WTC11 (cell line): Measurements from ENCODE around the gene DHX8. TPM values are rescaled to one million over a fixed set of nuclear protein-coding genes. Genes with fewer than 3 reads are reported as not detected.
A peak's percentile ranks its signal among the peaks of the same experiment; 100 is the strongest.

Experiments used
- ATAC-seq: fragments of 200-7000 bp; cut with Tn5 transposase; 2 replicates; pipeline ENCODE4 v1.10.0; 2021; ENCODE audit warnings: mild to moderate bottlenecking, moderate library complexity
- CTCF ChIA-PET: fragments of 300-600 bp; sonication (Branson Sonifier 250); formaldehyde crosslinking; loops from one replicate; lab custom pipeline; 2021; ENCODE audit warnings: antibody characterized with exemption; lab: Charles Lee
- POLR2A ChIA-PET: fragments of 350-600 bp; sonication (Branson Sonifier 250); formaldehyde crosslinking; loops from one replicate; lab custom pipeline; 2021; ENCODE audit warnings: antibody characterized with exemption; lab: Charles Lee
- DNase-seq: peaks from one replicate; pipeline ENCODE4 v3.0.0; 2021; ENCODE audit warnings: low spot score
- H3K27ac Mint-ChIP-seq: 2 replicates; pipeline ENCODE4 v1.8.0; 2021; ENCODE audit warnings: mixed read lengths
- H3K27me3 Mint-ChIP-seq: 2 replicates; pipeline ENCODE4 v1.8.0; 2021; ENCODE audit warnings: low read depth, mild to moderate bottlenecking, moderate library complexity, mixed read lengths
- H3K36me3 Mint-ChIP-seq: 2 replicates; pipeline ENCODE4 v1.8.0; 2021; ENCODE audit warnings: mixed read lengths
- H3K4me1 Mint-ChIP-seq: 2 replicates; pipeline ENCODE4 v1.8.0; 2022; ENCODE audit warnings: mixed read lengths
- H3K4me3 Mint-ChIP-seq: 2 replicates; pipeline ENCODE4 v1.8.0; 2021; ENCODE audit warnings: mild to moderate bottlenecking, moderate library complexity, mixed read lengths
- H3K9me3 Mint-ChIP-seq: 2 replicates; pipeline ENCODE4 v1.8.0; 2021; ENCODE audit warnings: mixed read lengths
- EMX1 ChIP-seq: fragments of 250-450 bp; sonication (Bioruptor Pico); IDR thresholded peaks from 2 replicates; pipeline ENCODE4 v1.8.0; 2021; ENCODE audit warnings: mild to moderate bottlenecking
- ESRRA ChIP-seq: sonication (generic); formaldehyde crosslinking; IDR thresholded peaks from 2 replicates; pipeline ENCODE4 v1.8.1; 2022; ENCODE audit warnings: mild to moderate bottlenecking, missing genetic modification reagents, borderline replicate concordance
- GABPB1 ChIP-seq: sonication (generic); formaldehyde crosslinking; IDR thresholded peaks from 2 replicates; pipeline ENCODE4 v1.8.1; 2023; ENCODE audit warnings: mild to moderate bottlenecking, missing genetic modification reagents
- MXD4 ChIP-seq: fragments of 250-450 bp; sonication (Bioruptor Pico); IDR thresholded peaks from 2 replicates; pipeline ENCODE4 v1.8.0; 2021; ENCODE audit warnings: mild to moderate bottlenecking, moderate library complexity, borderline replicate concordance
- MYBL2 ChIP-seq: sonication (generic); formaldehyde crosslinking; IDR thresholded peaks from 2 replicates; pipeline ENCODE4 v1.8.1; 2023; ENCODE audit warnings: mild to moderate bottlenecking, moderate library complexity, missing genetic modification reagents
- PRRX2 ChIP-seq: fragments of 250-450 bp; sonication (Bioruptor Pico); IDR thresholded peaks from 2 replicates; pipeline ENCODE4 v1.8.0; 2021; ENCODE audit warnings: mild to moderate bottlenecking
- ZNF263 ChIP-seq: sonication (generic); formaldehyde crosslinking; IDR thresholded peaks from 2 replicates; pipeline ENCODE4 v1.8.1; 2022; ENCODE audit warnings: low read depth, mild to moderate bottlenecking, moderate library complexity, missing genetic modification reagents
- ZNF396 ChIP-seq: fragments of 250-450 bp; sonication (Bioruptor Pico); IDR thresholded peaks from 2 replicates; pipeline ENCODE4 v1.8.0; 2021; ENCODE audit warnings: mild to moderate bottlenecking, moderate library complexity, borderline replicate concordance
- ZNF671 ChIP-seq: fragments of 250-450 bp; sonication (Bioruptor Pico); IDR thresholded peaks from 2 replicates; pipeline ENCODE4 v1.8.0; 2021; ENCODE audit warnings: mild to moderate bottlenecking
- total RNA-seq: library from RNA; stranded (reverse); gene quantifications from 3 replicates; pipeline ENCODE4 v1.2.3, GENCODE V29; 2021
- TF ChIP-seq, protein P1 (sequence below): sonication (generic); formaldehyde crosslinking; IDR thresholded peaks from 2 replicates; pipeline ENCODE4 v1.8.0; 2022; ENCODE audit warnings: mild to moderate bottlenecking, missing genetic modification reagents
- TF ChIP-seq, protein P2 (sequence below): fragments of 250-450 bp; sonication (Bioruptor Pico); IDR thresholded peaks from 2 replicates; pipeline ENCODE4 v1.8.0; 2021; ENCODE audit warnings: mild to moderate bottlenecking
- TF ChIP-seq, protein P3 (sequence below): sonication (generic); formaldehyde crosslinking; IDR thresholded peaks from 2 replicates; pipeline ENCODE4 v1.8.1; 2022; ENCODE audit warnings: mild to moderate bottlenecking, missing genetic modification reagents, moderate library complexity, borderline replicate concordance
- TF ChIP-seq, protein P4 (sequence below): sonication (generic); formaldehyde crosslinking; IDR thresholded peaks from 2 replicates; pipeline ENCODE4 v1.8.1; 2022; ENCODE audit warnings: low read depth, missing genetic modification reagents, borderline replicate concordance
- TF ChIP-seq, protein P5 (sequence below): fragments of 250-450 bp; sonication (Bioruptor Pico); IDR thresholded peaks from 2 replicates; pipeline ENCODE4 v1.9.0; 2021; ENCODE audit warnings: mild to moderate bottlenecking, borderline replicate concordance
- TF ChIP-seq, protein P6 (sequence below): sonication (generic); formaldehyde crosslinking; IDR thresholded peaks from 2 replicates; pipeline ENCODE4 v1.8.0; 2022; ENCODE audit warnings: mild to moderate bottlenecking, missing genetic modification reagents

Gene DHX8
- total RNA-seq, 1 experiment from 2014 or later = 58.5 TPM

DNA sequence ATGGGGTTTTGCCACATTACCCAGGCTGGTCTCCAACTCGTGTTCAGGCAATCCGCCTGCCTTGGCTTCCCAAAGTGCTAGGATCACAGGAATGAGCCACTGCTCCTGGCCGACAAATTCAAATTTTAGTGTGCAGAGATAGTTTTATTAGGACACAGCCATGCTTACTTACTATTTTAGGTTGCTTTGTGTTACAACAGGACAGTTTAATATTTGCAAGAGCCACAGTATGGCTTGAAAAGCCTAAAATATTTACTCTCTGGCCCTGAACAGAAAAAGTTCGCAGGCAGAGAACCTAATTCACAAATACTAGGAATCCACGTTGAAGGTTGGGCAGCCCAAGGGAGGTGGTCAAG is 75.0 kb downstream of the DHX8 start:
- peaks cover 52% of the 10 kb centered on the region for H3K4me1 Mint-ChIP-seq
- CTCF ChIA-PET = interaction anchor here (0.9 to 2.2 kb wide), 4 partner anchors 14 to 115 kb away, joined by 3 to 9 read pairs (median 5); no protein-coding TSS in a partner anchor
- no peak overlapping the region for H3K27ac Mint-ChIP-seq
- ATAC-seq (no peak), DNase-seq (no peak)
- POLR2A ChIA-PET = no interaction called here
- H3K27me3 Mint-ChIP-seq = peaks cover 5% of the 10 kb centered on the region
- no peaks in the 10 kb centered on the region for H3K36me3 Mint-ChIP-seq
- H3K4me3 Mint-ChIP-seq = no peak overlapping the region
- no peaks in the 10 kb centered on the region for H3K9me3 Mint-ChIP-seq
- TF ChIP-seq, protein P1, sequence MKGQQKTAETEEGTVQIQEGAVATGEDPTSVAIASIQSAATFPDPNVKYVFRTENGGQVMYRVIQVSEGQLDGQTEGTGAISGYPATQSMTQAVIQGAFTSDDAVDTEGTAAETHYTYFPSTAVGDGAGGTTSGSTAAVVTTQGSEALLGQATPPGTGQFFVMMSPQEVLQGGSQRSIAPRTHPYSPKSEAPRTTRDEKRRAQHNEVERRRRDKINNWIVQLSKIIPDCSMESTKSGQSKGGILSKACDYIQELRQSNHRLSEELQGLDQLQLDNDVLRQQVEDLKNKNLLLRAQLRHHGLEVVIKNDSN = no peak
- TF ChIP-seq, protein P2, sequence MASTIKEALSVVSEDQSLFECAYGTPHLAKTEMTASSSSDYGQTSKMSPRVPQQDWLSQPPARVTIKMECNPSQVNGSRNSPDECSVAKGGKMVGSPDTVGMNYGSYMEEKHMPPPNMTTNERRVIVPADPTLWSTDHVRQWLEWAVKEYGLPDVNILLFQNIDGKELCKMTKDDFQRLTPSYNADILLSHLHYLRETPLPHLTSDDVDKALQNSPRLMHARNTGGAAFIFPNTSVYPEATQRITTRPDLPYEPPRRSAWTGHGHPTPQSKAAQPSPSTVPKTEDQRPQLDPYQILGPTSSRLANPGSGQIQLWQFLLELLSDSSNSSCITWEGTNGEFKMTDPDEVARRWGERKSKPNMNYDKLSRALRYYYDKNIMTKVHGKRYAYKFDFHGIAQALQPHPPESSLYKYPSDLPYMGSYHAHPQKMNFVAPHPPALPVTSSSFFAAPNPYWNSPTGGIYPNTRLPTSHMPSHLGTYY (CRISPR knock-in tag) = no peak
- TF ChIP-seq EMX1 (no peak), MXD4 (no peak), ZNF671 (CRISPR knock-in tag) (no peak)
- TF ChIP-seq, protein P3, sequence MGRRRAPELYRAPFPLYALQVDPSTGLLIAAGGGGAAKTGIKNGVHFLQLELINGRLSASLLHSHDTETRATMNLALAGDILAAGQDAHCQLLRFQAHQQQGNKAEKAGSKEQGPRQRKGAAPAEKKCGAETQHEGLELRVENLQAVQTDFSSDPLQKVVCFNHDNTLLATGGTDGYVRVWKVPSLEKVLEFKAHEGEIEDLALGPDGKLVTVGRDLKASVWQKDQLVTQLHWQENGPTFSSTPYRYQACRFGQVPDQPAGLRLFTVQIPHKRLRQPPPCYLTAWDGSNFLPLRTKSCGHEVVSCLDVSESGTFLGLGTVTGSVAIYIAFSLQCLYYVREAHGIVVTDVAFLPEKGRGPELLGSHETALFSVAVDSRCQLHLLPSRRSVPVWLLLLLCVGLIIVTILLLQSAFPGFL = no peak
- TF ChIP-seq, protein P4, sequence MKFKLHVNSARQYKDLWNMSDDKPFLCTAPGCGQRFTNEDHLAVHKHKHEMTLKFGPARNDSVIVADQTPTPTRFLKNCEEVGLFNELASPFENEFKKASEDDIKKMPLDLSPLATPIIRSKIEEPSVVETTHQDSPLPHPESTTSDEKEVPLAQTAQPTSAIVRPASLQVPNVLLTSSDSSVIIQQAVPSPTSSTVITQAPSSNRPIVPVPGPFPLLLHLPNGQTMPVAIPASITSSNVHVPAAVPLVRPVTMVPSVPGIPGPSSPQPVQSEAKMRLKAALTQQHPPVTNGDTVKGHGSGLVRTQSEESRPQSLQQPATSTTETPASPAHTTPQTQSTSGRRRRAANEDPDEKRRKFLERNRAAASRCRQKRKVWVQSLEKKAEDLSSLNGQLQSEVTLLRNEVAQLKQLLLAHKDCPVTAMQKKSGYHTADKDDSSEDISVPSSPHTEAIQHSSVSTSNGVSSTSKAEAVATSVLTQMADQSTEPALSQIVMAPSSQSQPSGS (CRISPR knock-in tag) = no peak
- TF ChIP-seq, protein P5, sequence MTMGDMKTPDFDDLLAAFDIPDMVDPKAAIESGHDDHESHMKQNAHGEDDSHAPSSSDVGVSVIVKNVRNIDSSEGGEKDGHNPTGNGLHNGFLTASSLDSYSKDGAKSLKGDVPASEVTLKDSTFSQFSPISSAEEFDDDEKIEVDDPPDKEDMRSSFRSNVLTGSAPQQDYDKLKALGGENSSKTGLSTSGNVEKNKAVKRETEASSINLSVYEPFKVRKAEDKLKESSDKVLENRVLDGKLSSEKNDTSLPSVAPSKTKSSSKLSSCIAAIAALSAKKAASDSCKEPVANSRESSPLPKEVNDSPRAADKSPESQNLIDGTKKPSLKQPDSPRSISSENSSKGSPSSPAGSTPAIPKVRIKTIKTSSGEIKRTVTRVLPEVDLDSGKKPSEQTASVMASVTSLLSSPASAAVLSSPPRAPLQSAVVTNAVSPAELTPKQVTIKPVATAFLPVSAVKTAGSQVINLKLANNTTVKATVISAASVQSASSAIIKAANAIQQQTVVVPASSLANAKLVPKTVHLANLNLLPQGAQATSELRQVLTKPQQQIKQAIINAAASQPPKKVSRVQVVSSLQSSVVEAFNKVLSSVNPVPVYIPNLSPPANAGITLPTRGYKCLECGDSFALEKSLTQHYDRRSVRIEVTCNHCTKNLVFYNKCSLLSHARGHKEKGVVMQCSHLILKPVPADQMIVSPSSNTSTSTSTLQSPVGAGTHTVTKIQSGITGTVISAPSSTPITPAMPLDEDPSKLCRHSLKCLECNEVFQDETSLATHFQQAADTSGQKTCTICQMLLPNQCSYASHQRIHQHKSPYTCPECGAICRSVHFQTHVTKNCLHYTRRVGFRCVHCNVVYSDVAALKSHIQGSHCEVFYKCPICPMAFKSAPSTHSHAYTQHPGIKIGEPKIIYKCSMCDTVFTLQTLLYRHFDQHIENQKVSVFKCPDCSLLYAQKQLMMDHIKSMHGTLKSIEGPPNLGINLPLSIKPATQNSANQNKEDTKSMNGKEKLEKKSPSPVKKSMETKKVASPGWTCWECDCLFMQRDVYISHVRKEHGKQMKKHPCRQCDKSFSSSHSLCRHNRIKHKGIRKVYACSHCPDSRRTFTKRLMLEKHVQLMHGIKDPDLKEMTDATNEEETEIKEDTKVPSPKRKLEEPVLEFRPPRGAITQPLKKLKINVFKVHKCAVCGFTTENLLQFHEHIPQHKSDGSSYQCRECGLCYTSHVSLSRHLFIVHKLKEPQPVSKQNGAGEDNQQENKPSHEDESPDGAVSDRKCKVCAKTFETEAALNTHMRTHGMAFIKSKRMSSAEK (CRISPR knock-in tag) = no peak

DNA sequence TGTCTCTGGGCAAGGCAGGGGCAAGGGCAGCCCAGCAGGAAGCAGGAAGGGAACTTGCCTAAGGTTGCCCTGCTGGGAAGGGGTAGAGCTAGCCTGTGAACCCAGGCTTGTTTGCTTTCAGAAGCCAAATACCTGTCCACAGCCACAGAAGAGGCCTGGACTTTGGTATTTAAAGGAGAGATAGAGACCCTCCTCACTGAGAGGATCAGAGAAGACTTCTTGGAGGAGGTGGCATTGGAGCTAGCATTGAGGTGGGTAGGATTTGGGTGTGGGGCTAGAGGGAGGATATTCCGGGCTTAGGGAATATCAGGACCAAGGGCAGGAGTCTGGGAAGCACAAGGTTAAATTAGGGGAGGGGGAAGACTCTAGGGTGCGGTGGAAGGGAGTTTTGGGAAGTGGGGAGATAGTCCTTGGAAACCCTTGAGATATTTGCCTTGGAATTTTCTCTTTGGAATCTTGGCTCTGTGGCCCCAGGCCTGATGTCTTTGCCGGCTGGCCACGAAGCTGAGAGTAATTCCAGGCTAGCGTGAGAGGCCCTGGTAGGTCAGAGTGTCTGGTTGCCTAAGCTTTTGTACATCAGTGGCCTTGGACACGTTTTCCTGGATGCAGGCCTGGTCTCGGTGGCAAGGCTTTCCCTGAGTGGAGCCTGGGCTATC is 75.5 kb downstream of the DHX8 start:
- ChIA-PET CTCF (interaction anchor here (1.1 to 2.2 kb wide), 4 partner anchors 15 to 114 kb away, joined by 4 to 9 read pairs (median 5); partner anchors contain the start of gene DHX8), POLR2A (no interaction called here)
- TF ChIP-seq ZNF671 (CRISPR knock-in tag) = no peak
- 0 out of 2 replicates have a peak, but pooled peaks have one; percentile 23 for TF ChIP-seq GABPB1 (CRISPR knock-in tag)
- Mint-ChIP-seq H3K36me3 (no peaks in the 10 kb centered on the region), H3K27ac (no peak overlapping the region), H3K4me1 (peaks cover 50% of the 10 kb centered on the region), H3K4me3 (no peak overlapping the region), H3K27me3 (peaks cover 7% of the 10 kb centered on the region), H3K9me3 (no peaks in the 10 kb centered on the region)
- ATAC-seq (no peak), DNase-seq (no peak)

DNA sequence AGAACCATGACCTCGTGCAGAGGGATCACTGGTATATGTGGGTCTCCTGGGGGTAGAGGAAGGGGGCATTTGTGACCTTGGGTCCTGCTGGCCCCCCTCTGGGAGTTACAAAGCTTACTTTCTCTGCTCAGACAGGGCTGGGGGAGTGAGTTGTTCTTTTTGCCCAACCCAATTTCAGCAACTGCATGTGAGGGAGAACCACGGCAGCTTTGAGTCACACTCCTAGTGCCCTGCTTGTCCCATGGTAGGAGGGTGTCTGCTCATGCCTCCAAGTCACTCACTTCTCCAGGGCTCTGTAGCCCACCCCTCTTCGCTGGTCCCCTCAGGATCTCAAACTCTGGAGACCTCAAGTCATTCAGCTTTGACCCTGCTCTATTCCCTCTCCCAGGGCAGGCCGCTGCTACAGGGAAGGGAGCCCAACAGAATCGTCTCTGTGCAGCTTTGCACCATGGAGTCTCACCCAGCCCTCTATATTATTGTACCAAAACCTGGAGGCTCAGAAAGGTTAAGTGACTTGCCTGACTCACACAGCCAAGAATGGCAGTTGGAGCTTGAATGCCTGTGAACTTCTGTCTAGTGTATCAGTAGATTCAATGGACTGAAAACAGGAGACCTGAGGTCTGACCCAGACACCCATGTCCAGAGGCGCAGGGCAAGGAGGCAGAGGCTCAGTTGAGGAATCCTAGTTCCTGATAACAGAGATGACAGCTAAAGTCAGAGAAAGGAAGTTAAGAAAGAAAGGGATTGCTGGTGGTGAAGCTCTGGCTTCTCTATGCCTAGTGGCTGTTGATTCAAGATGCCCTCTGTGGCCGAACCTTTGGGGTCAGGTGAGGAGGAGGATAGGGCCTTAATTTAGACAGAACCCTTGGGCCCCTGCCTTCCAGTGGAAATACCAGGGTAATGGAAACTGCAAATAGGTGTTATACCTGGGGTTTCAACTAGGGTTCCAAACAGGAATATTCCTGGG is 77.0 kb downstream of the DHX8 start:
- CTCF ChIA-PET = interaction anchor here (2.5 to 2.9 kb wide), 2 partner anchors 14 to 30 kb away, joined by 10 to 28 read pairs; no protein-coding TSS in a partner anchor
- POLR2A ChIA-PET = interaction anchor here (0.7 kb wide), 1 partner anchor 297 kb away, joined by 7 read pairs; no protein-coding TSS in a partner anchor
- no peaks in the 10 kb centered on the region for H3K36me3 Mint-ChIP-seq
- no peak for DNase-seq
- H3K27ac Mint-ChIP-seq = no peak overlapping the region
- H3K4me3 Mint-ChIP-seq = no peak overlapping the region
- H3K27me3 Mint-ChIP-seq = peaks cover 7% of the 10 kb centered on the region
- H3K4me1 Mint-ChIP-seq = peaks cover 41% of the 10 kb centered on the region
- no peaks in the 10 kb centered on the region for H3K9me3 Mint-ChIP-seq
- ATAC-seq = no peak
- TF ChIP-seq ESRRA (CRISPR knock-in tag) (no peak), ZNF263 (no peak), ZNF396 (CRISPR knock-in tag) (no peak), MXD4 (no peak), PRRX2 (CRISPR knock-in tag) (no peak), MYBL2 (CRISPR knock-in tag) (no peak), EMX1 (no peak)
- TF ChIP-seq, protein P6, sequence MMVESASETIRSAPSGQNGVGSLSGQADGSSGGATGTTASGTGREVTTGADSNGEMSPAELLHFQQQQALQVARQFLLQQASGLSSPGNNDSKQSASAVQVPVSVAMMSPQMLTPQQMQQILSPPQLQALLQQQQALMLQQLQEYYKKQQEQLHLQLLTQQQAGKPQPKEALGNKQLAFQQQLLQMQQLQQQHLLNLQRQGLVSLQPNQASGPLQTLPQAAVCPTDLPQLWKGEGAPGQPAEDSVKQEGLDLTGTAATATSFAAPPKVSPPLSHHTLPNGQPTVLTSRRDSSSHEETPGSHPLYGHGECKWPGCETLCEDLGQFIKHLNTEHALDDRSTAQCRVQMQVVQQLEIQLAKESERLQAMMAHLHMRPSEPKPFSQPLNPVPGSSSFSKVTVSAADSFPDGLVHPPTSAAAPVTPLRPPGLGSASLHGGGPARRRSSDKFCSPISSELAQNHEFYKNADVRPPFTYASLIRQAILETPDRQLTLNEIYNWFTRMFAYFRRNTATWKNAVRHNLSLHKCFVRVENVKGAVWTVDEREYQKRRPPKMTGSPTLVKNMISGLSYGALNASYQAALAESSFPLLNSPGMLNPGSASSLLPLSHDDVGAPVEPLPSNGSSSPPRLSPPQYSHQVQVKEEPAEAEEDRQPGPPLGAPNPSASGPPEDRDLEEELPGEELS (CRISPR knock-in tag) = no peak
